Chondrocyte (in vitro differentiated cells): ENCODE results near the gene SMG5. TPM values are rescaled to one million over a fixed set of nuclear protein-coding genes. Genes with fewer than 3 reads are reported as not detected.

Experiments used
- DNase-seq: peaks from one replicate; pipeline ENCODE4 v3.0.0; 2021; ENCODE audit warnings: mixed read lengths, low spot score
- H3K27ac Mint-ChIP-seq: one replicate; pipeline ENCODE4 v1.8.0; 2021; ENCODE audit warnings: mild to moderate bottlenecking, moderate library complexity, mixed read lengths; ENCODE audit not compliant: unreplicated experiment
- H3K27me3 Mint-ChIP-seq: 2 replicates; pipeline ENCODE4 v1.8.0; 2021; ENCODE audit warnings: low read depth, mixed read lengths
- H3K36me3 Mint-ChIP-seq: 2 replicates; pipeline ENCODE4 v1.8.0; 2021; ENCODE audit warnings: low read depth, mixed read lengths
- H3K4me1 Mint-ChIP-seq: 2 replicates; pipeline ENCODE4 v1.8.0; 2021; ENCODE audit warnings: low read depth, mild to moderate bottlenecking, mixed read lengths
- H3K4me3 Mint-ChIP-seq: one replicate; pipeline ENCODE4 v1.8.0; 2021; ENCODE audit warnings: mild to moderate bottlenecking, moderate library complexity, mixed read lengths; ENCODE audit not compliant: unreplicated experiment
- H3K9me3 Mint-ChIP-seq: 2 replicates; pipeline ENCODE4 v1.8.0; 2021; ENCODE audit warnings: low read depth, mixed read lengths
- total RNA-seq: library from RNA; stranded (reverse); gene quantifications from 3 replicates; pipeline ENCODE4 v1.2.1, GENCODE V29; 2021
- TF ChIP-seq, protein P1 (sequence below): fragments of 200-600 bp; sonication (generic); IDR thresholded peaks from 2 replicates; pipeline ENCODE4 v1.5.0; 2021; ENCODE audit warnings: antibody characterized with exemption, mild to moderate bottlenecking, moderate library complexity

Gene SMG5
- total RNA-seq, 1 donor from 2014 or later, result 73.5 TPM

DNA sequence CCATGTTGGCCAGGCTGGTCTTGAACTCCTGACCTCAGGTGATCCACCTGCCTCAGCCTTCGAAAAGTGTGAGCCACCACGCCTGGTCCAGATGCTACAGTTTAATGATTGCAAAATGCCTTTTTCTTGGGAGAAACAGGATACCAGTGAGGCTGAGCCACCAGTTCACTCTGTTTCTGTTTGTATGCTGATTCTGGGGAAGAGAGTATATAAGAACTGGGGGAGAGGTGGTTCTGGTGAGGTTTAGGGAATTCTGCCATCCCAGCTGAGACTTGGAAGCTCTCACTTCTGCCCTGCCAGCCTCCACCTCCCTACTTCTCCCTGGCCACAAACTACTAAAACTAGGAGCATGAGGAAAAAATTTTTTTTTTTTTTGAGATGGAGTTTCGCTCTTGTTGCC lies 77.9 kb downstream of the SMG5 start:
- H3K4me1 Mint-ChIP-seq, result no peaks in the 10 kb centered on the region
- no peaks in the 10 kb centered on the region for H3K27me3 Mint-ChIP-seq
- DNase-seq, result no peak
- H3K27ac Mint-ChIP-seq, result no peak overlapping the region
- H3K9me3 Mint-ChIP-seq, result no peaks in the 10 kb centered on the region
- TF ChIP-seq, protein P1, sequence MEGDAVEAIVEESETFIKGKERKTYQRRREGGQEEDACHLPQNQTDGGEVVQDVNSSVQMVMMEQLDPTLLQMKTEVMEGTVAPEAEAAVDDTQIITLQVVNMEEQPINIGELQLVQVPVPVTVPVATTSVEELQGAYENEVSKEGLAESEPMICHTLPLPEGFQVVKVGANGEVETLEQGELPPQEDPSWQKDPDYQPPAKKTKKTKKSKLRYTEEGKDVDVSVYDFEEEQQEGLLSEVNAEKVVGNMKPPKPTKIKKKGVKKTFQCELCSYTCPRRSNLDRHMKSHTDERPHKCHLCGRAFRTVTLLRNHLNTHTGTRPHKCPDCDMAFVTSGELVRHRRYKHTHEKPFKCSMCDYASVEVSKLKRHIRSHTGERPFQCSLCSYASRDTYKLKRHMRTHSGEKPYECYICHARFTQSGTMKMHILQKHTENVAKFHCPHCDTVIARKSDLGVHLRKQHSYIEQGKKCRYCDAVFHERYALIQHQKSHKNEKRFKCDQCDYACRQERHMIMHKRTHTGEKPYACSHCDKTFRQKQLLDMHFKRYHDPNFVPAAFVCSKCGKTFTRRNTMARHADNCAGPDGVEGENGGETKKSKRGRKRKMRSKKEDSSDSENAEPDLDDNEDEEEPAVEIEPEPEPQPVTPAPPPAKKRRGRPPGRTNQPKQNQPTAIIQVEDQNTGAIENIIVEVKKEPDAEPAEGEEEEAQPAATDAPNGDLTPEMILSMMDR, result no peak
- H3K36me3 Mint-ChIP-seq, result peaks cover 11% of the 10 kb centered on the region
- no peak overlapping the region for H3K4me3 Mint-ChIP-seq

DNA sequence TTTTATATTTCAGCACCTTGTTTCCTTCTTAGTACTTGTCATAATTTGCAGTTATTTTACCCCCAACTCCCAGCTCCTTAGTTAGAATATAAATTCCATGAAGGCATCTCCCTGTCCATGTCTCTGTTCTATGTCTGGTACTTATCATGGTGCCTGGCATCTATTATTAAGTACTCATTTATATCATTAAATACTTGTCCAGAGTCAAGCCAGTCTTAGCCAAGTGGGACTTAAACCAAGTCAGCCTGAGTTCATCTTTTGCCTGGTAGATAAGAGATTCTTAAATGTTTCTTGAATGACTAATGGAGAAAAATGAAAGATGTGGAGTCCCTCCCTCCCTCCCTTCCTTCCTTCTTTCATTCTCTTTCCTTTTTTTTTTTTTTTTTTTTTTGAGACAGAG lies 79.3 kb downstream of the SMG5 start:
- no peaks in the 10 kb centered on the region for H3K27me3 Mint-ChIP-seq
- no peaks in the 10 kb centered on the region for H3K9me3 Mint-ChIP-seq
- TF ChIP-seq, protein P1, result no peak
- H3K36me3 Mint-ChIP-seq, result peaks cover 15% of the 10 kb centered on the region
- H3K27ac Mint-ChIP-seq, result no peak overlapping the region
- H3K4me1 Mint-ChIP-seq, result no peaks in the 10 kb centered on the region
- H3K4me3 Mint-ChIP-seq, result no peak overlapping the region
- DNase-seq, result no peak

DNA sequence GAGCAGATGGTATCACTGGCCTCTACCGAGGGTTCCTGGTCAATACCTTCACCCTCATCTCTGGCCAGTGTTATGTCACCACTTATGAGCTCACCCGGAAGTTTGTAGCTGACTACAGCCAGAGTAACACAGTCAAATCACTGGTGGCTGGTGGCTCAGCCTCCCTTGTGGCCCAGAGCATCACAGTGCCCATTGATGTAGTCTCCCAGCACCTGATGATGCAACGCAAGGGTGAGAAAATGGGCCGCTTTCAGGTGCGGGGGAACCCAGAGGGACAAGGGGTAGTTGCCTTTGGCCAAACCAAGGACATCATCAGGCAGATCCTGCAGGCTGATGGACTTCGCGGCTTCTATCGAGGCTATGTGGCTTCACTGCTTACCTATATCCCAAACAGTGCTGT lies 82.6 kb downstream of the SMG5 start:
- no peaks in the 10 kb centered on the region for H3K9me3 Mint-ChIP-seq
- H3K27ac Mint-ChIP-seq, result no peak overlapping the region
- no peak for DNase-seq
- H3K36me3 Mint-ChIP-seq, result peaks cover 11% of the 10 kb centered on the region
- no peaks in the 10 kb centered on the region for H3K27me3 Mint-ChIP-seq
- peaks cover 7% of the 10 kb centered on the region for H3K4me1 Mint-ChIP-seq
- TF ChIP-seq, protein P1, result no peak
- no peak overlapping the region for H3K4me3 Mint-ChIP-seq

Other genes starting within 250 kb of the SMG5 start
- 29.3 to 32.9 TPM (median 30.2 TPM) in 3 replicates for gene UBQLN4, start 229.0 kb downstream of the SMG5 start, total RNA-seq
- 55.0 to 58.8 TPM (median 56.6 TPM) in 3 replicates for gene LAMTOR2, start 228.0 kb downstream of the SMG5 start, total RNA-seq
- gene RAB25, start 221.7 kb downstream of the SMG5 start, total RNA-seq, result not detected in 3 replicates
- gene MEX3A, start 200.4 kb downstream of the SMG5 start, total RNA-seq, result 11.7 to 12.7 TPM (median 12.0 TPM) in 3 replicates
- gene LMNA, start 168.1 kb downstream of the SMG5 start, total RNA-seq, result 641 to 675 TPM (median 641 TPM) in 3 replicates
- 1.6 to 2.5 TPM (median 2.0 TPM) in 3 replicates for gene SEMA4A, start 129.2 kb downstream of the SMG5 start, total RNA-seq
- gene SLC25A44, start 88.7 kb downstream of the SMG5 start, total RNA-seq, result 13.4 to 17.5 TPM (median 17.2 TPM) in 3 replicates
- 35.8 to 40.5 TPM (median 38.6 TPM) in 3 replicates for gene PMF1, start 69.8 kb downstream of the SMG5 start, total RNA-seq
- gene BGLAP, start 40.6 kb downstream of the SMG5 start, total RNA-seq, result 0.82 TPM in 1 of 3 replicates, not detected in the others
- 4.9 to 6.9 TPM (median 4.9 TPM) in 3 replicates for gene PAQR6, start 34.8 kb downstream of the SMG5 start, total RNA-seq
- gene TMEM79, start 1.5 kb upstream of the SMG5 start, total RNA-seq, result 1.7 to 3.1 TPM (median 2.5 TPM) in 3 replicates
- gene GLMP, start 12.9 kb upstream of the SMG5 start, total RNA-seq, result 68.1 to 76.9 TPM (median 71.4 TPM) in 3 replicates
- not detected in 3 replicates for gene VHLL, start 16.5 kb upstream of the SMG5 start, total RNA-seq
- gene CCT3, start 55.5 kb upstream of the SMG5 start, total RNA-seq, result 159 to 204 TPM (median 161 TPM) in 3 replicates
- gene TSACC, start 55.7 kb upstream of the SMG5 start, total RNA-seq, result not detected in 3 replicates
- not detected in 3 replicates for gene RHBG, start 86.4 kb upstream of the SMG5 start, total RNA-seq
- gene MEF2D, start 217.9 kb upstream of the SMG5 start, total RNA-seq, result 42.3 to 64.7 TPM (median 62.0 TPM) in 3 replicates